GM19238 (cell line): Measurements from ENCODE around the gene H2AZ1.
"Not testable (repeated sequence)": the region's sequence is repeated elsewhere in the genome, so short reads cannot be mapped to it uniquely, and the experiment has no call there.

ENCODE experiments used
- DNase-seq: peaks from one replicate; pipeline ENCODE4 v3.0.0; 2011; ENCODE audit warnings: low spot score; ENCODE audit not compliant: insufficient read length

The H2AZ1 gene

GRCh38 chr4:99949999-99950912 is at the start of gene H2AZ1:
Gene H2AZ1 (minus strand): TSS chr4:99950275. CDS start chr4:99950170, 105 bp downstream.
- peak; percentile 88 for DNase-seq

GRCh38 chr4:99998062-99998867 is 48.2 kb upstream of the H2AZ1 start:
- no peak for DNase-seq

GRCh38 chr4:99991741-99992140 is 41.7 kb upstream of the H2AZ1 start:
- no peak for DNase-seq

GRCh38 chr4:99987681-99988080 is 37.6 kb upstream of the H2AZ1 start:
- no peak for DNase-seq

GRCh38 chr4:99986792-99987191 is 36.7 kb upstream of the H2AZ1 start:
- no peak for DNase-seq

GRCh38 chr4:99983289-99983943 is 33.3 kb upstream of the H2AZ1 start:
- DNase-seq: no peak

GRCh38 chr4:99979872-99980271 is 29.8 kb upstream of the H2AZ1 start:
- DNase-seq: no peak

- DNase-seq: no peak
Observed at GRCh38 chr4:99971453-99972111, 21.5 kb upstream of the H2AZ1 start.

GRCh38 chr4:99968330-99968729 is 18.3 kb upstream of the H2AZ1 start:
- DNase-seq: no peak

- DNase-seq: no peak
Observed at GRCh38 chr4:99966692-99967091, 16.6 kb upstream of the H2AZ1 start.

GRCh38 chr4:99965674-99966350 is 15.7 kb upstream of the H2AZ1 start:
- no peak for DNase-seq

GRCh38 chr4:99965173-99965572 is 15.1 kb upstream of the H2AZ1 start:
- DNase-seq: no peak

- DNase-seq: no peak
Observed at GRCh38 chr4:99961711-99962110, 11.6 kb upstream of the H2AZ1 start.

GRCh38 chr4:99960648-99961047 is 10.6 kb upstream of the H2AZ1 start:
- DNase-seq: no peak

GRCh38 chr4:99958207-99958606 is 8.1 kb upstream of the H2AZ1 start:
- DNase-seq: not testable (repeated sequence)

GRCh38 chr4:99950913-99951254 is 809 bp upstream of the H2AZ1 start:
- no peak for DNase-seq

- DNase-seq: peak; percentile 55
Observed at GRCh38 chr4:99949034-99949998, 759 bp downstream of the H2AZ1 start.

- DNase-seq: no peak
Observed at GRCh38 chr4:99947608-99948007, 2.5 kb downstream of the H2AZ1 start.

- no peak for DNase-seq
Observed at GRCh38 chr4:99947190-99947578, 2.9 kb downstream of the H2AZ1 start.
